ENCODE results near the gene OR5C1. TPM values are rescaled to one million over a fixed set of nuclear protein-coding genes. Genes with fewer than 3 reads are reported as not detected.

OR5C1 gene
- total RNA-seq, 1 donor from 2014 or later = not detected

DNA sequence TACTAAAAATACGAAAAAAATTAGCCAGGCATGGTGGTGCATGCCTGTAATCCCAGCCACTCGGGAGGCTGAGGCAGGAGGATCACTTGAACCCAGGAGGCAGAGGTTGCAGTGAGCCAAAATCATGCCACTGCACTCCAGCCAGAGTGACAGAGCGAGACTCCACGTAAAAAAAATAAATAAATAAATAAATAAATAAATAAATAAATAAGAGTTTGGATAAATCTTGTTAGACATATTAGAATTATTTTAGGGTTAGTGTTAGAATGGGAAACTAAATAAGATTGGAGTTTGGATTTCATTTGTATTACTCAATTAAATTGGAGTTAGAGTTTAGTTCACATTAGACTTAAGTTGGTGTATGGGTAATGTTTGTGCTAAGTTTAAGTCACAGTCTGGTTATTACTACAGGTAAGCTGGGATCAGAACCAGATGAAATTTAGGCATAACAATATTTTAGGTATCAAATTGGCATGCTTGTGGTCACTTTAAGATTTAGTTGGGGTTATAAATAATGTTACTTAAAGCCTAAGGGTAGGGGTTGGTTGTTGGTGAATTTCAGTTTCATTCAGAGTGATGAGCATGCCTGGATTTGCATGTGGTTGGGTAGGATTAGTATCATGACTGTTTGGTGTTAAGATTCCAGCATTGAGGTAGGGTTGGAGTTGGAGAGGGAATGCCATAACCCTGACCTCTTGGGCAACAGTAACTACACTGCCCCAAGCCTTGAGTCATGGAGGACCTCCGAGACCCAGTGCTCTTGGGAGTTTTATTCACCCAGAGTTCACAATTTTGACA lies 3.3 kb downstream of the OR5C1 start:
- Histone ChIP-seq H3K27me3 (ENCODE audit: control insufficient read depth, insufficient read depth, low read length) (no peaks in the 10 kb centered on the region), H3K36me3 (ENCODE audit: control insufficient read depth, insufficient read depth, low read length) (no peaks in the 10 kb centered on the region), H3K4me3 (ENCODE audit: low read depth, low read length) (no peak overlapping the region)
- no peak for DNase-seq (ENCODE audit: low read depth)
- no peak for TF ChIP-seq CTCF (IDR thresholded peaks at IDR 0.05; ENCODE audit: insufficient read depth, low read length, poor library complexity, severe bottlenecking)

DNA sequence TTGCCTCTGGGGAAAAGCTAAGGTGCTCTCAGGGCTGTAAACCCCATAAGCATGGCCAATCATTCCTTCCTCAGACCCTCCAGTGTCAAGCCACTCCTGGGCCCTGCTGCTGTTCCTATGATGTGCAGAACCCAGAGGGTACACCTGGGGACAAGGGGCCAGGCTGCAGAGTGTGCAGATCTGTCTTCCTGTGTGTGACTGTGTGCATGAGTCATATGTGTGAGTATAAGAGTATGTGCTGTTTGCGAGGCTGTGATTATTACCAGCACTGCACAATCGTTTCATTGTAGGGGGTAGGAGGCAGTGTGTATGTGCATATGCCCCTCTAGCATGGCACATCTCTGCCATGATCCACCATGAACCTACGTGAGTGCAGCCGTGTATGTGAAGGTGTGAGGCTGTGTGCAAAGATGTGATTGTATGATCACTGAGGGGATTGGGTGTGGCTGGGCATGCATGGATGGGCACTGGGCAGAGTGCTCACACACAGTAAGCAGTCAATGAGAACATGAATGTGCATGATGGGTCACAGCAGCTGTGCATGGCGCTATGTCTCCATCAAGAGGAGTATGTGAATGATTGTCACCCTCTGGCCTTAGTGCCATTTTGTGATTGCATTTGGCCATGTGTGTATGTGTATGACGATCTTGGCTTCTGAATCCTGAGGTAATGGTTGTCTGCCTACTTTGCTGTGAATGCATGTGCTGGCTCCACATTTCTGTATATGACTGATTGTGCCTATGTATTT lies 8.8 kb downstream of the OR5C1 start:
- DNase-seq (ENCODE audit: low read depth) = no peak
- Histone ChIP-seq H3K36me3 (ENCODE audit: control insufficient read depth, insufficient read depth, low read length) (no peaks in the 10 kb centered on the region), H3K27me3 (ENCODE audit: control insufficient read depth, insufficient read depth, low read length) (no peaks in the 10 kb centered on the region), H3K4me3 (ENCODE audit: low read depth, low read length) (no peak overlapping the region)
- no peak for TF ChIP-seq CTCF (IDR thresholded peaks at IDR 0.05; ENCODE audit: insufficient read depth, low read length, poor library complexity, severe bottlenecking)

DNA sequence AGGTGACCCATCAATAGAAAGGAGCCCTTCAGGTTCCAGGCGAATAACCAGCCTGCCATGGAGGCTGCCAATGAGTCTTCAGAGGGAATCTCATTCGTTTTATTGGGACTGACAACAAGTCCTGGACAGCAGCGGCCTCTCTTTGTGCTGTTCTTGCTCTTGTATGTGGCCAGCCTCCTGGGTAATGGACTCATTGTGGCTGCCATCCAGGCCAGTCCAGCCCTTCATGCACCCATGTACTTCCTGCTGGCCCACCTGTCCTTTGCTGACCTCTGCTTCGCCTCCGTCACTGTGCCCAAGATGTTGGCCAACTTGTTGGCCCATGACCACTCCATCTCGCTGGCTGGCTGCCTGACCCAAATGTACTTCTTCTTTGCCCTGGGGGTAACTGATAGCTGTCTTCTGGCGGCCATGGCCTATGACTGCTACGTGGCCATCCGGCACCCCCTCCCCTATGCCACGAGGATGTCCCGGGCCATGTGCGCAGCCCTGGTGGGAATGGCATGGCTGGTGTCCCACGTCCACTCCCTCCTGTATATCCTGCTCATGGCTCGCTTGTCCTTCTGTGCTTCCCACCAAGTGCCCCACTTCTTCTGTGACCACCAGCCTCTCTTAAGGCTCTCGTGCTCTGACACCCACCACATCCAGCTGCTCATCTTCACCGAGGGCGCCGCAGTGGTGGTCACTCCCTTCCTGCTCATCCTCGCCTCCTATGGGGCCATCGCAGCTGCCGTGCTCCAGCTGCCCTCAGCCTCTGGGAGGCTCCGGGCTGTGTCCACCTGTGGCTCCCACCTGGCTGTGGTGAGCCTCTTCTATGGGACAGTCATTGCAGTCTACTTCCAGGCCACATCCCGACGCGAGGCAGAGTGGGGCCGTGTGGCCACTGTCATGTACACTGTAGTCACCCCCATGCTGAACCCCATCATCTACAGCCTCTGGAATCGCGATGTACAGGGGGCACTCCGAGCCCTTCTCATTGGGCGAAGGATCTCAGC lies 11.6 kb downstream of the OR5C1 start, which contains the start of gene OR1K1:
TSS of gene OR1K1 (plus strand) at position 58 of the 995 bp plus-strand sequence. CDS start at position 58, 0 bp downstream.
- no peaks in the 10 kb centered on the region for H3K36me3 ChIP-seq (ENCODE audit: control insufficient read depth, insufficient read depth, low read length)
- TF ChIP-seq CTCF (IDR thresholded peaks at IDR 0.05; ENCODE audit: insufficient read depth, low read length, poor library complexity, severe bottlenecking) = no peak
- no peak within 1 kb of the TSS for H3K4me3 ChIP-seq (ENCODE audit: low read depth, low read length)
- no peaks in the 10 kb centered on the region for H3K27me3 ChIP-seq (ENCODE audit: control insufficient read depth, insufficient read depth, low read length)
- DNase-seq (ENCODE audit: low read depth) = no peak

GRCh38 chr9:122806661-122807060 lies 17.9 kb downstream of the OR5C1 start:
- H3K27me3 ChIP-seq (ENCODE audit: control insufficient read depth, insufficient read depth, low read length) = no peaks in the 10 kb centered on the region
- no peak for DNase-seq (ENCODE audit: low read depth)
- H3K4me3 ChIP-seq (ENCODE audit: low read depth, low read length) = no peak overlapping the region
- TF ChIP-seq CTCF (IDR thresholded peaks at IDR 0.05; ENCODE audit: insufficient read depth, low read length, poor library complexity, severe bottlenecking) = no peak
- no peaks in the 10 kb centered on the region for H3K36me3 ChIP-seq (ENCODE audit: control insufficient read depth, insufficient read depth, low read length)

- H3K4me3 ChIP-seq (ENCODE audit: low read depth, low read length) = no peak overlapping the region
- H3K27me3 ChIP-seq (ENCODE audit: control insufficient read depth, insufficient read depth, low read length) = no peaks in the 10 kb centered on the region
- no peak for DNase-seq (ENCODE audit: low read depth)
- no peaks in the 10 kb centered on the region for H3K36me3 ChIP-seq (ENCODE audit: control insufficient read depth, insufficient read depth, low read length)
- TF ChIP-seq CTCF (IDR thresholded peaks at IDR 0.05; ENCODE audit: insufficient read depth, low read length, poor library complexity, severe bottlenecking) = no peak
Observed at GRCh38 chr9:122807271-122807900, 18.7 kb downstream of the OR5C1 start.

Data from kidney epithelial cell (primary cell).